PC-9 (cell line): ENCODE measurements around the gene TRIM56. TPM values are rescaled to one million over a fixed set of nuclear protein-coding genes. Genes with fewer than 3 reads are reported as not detected.

Source experiments
- BruUV-seq: library from RNA; stranded (reverse); fragments of 400-500 nt; replicated peaks from 2 replicates; lab custom pipeline; 2021; lab: Mats Ljungman, UMichigan
- CTCF ChIA-PET: fragments of 300-600 bp; sonication (Branson Sonifier 250); formaldehyde crosslinking; loops from one replicate; lab custom pipeline; 2022; ENCODE audit warnings: antibody characterized with exemption; lab: Charles Lee
- POLR2A ChIA-PET: fragments of 300-600 bp; sonication (Branson Sonifier 250); formaldehyde crosslinking; loops from one replicate; lab custom pipeline; 2022; ENCODE audit warnings: antibody characterized with exemption; ENCODE audit not compliant: unreplicated experiment; lab: Charles Lee
- DNase-seq, 2 experiments: peaks; one replicate each; pipeline versions ENCODE4 v3.0.0 to v3.0.0-alpha.2; 2015 to 2022; ENCODE audit warnings: mixed read lengths in 1 of 2
- H2AFZ ChIP-seq: fragments of 200-600 bp; sonication (generic); 2 replicates; pipeline ENCODE4 v1.8.1; 2017; ENCODE audit warnings: antibody characterized with exemption
- H3F3A ChIP-seq: fragments of 200-600 bp; sonication (generic); 2 replicates; pipeline ENCODE4 v1.8.1; 2017; ENCODE audit warnings: antibody characterized with exemption, mild to moderate bottlenecking, low read depth; ENCODE audit not compliant: insufficient read depth
- H3K27ac ChIP-seq: fragments of 200-600 bp; sonication (generic); 2 replicates; pipeline ENCODE4 v1.6.1; 2016; ENCODE audit warnings: mixed run types
- H3K27me3 ChIP-seq: fragments of 200-600 bp; sonication (generic); 2 replicates; pipeline ENCODE4 v1.6.1; 2016; ENCODE audit warnings: low read depth, mixed run types; ENCODE audit not compliant: insufficient read depth
- H3K36me3 ChIP-seq: fragments of 200-600 bp; sonication (generic); 2 replicates; pipeline ENCODE4 v1.6.1; 2016; ENCODE audit warnings: low read depth, mixed run types
- H3K4me1 ChIP-seq: fragments of 200-600 bp; sonication (generic); replicated peaks from 2 replicates; pipeline ENCODE4 v1.6.1; 2016; ENCODE audit warnings: mixed run types; ENCODE audit not compliant: insufficient read depth
- H3K4me2 ChIP-seq: fragments of 200-600 bp; sonication (generic); 2 replicates; pipeline ENCODE4 v1.6.1; 2017; ENCODE audit warnings: mixed run types
- H3K4me3 ChIP-seq: fragments of 200-600 bp; sonication (generic); 2 replicates; pipeline ENCODE4 v1.6.1; 2016; ENCODE audit warnings: mixed run types
- H3K79me2 ChIP-seq: fragments of 200-600 bp; sonication (generic); 2 replicates; pipeline ENCODE4 v1.6.1; 2017; ENCODE audit warnings: low read depth, mixed run types
- H3K9me2 ChIP-seq: fragments of 200-600 bp; sonication (generic); 2 replicates; pipeline ENCODE4 v1.8.1; 2017; ENCODE audit warnings: mild to moderate bottlenecking; ENCODE audit not compliant: insufficient read depth
- H3K9me3 ChIP-seq: fragments of 200-600 bp; sonication (generic); 2 replicates; pipeline ENCODE4 v1.8.1; 2016; ENCODE audit warnings: low read depth; ENCODE audit not compliant: insufficient read depth
- H4K20me1 ChIP-seq: fragments of 200-600 bp; sonication (generic); 2 replicates; pipeline ENCODE4 v1.8.1; 2017; ENCODE audit not compliant: insufficient read depth
- CTCF ChIP-seq: fragments of 200-600 bp; sonication (generic); conservative IDR thresholded peaks from 2 replicates; pipeline ENCODE4 v1.6.1; 2017; ENCODE audit warnings: mixed run types, antibody characterized with exemption, mild to moderate bottlenecking, moderate library complexity
- EZH2 ChIP-seq: fragments of 200-600 bp; sonication (generic); IDR thresholded peaks from 2 replicates; pipeline ENCODE4 v1.8.0; 2017; ENCODE audit warnings: antibody characterized with exemption, low read depth
- intact Hi-C: fragments of 100-400 bp; cut with micrococcal nuclease; formaldehyde crosslinking; loops from one replicate; pipeline ENCODE4 v1.10.0; 2022; ENCODE audit not compliant: unreplicated experiment
- total RNA-seq: library from RNA; stranded (reverse); gene quantifications from 2 replicates; pipeline ENCODE4 v1.2.3, GENCODE V29; 2021

TRIM56 gene
- total RNA-seq, 1 experiment from 2014 or later: 72.3 TPM

DNA sequence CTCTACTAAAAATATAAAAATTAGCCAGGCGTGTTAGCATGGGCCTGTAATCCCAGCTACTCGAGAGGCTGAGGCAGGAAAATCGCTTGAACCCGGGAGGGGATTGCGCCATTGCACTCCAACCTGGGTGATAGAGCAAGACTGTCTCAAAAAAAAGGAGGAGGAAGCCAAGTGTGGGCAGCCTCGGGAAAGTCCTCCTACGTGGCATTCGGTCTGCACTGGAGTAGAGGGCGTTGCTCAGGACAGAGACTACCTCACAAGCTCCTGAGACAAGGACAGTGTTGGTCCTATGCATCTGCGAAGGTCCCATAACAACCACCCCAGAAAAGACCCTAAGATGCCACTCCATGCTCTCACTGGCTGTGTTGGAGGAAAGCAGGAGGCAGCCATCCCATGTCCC, 31.6 kb downstream of the TRIM56 start:
- H3K27ac ChIP-seq: peak overlapping the region; percentile 99

DNA sequence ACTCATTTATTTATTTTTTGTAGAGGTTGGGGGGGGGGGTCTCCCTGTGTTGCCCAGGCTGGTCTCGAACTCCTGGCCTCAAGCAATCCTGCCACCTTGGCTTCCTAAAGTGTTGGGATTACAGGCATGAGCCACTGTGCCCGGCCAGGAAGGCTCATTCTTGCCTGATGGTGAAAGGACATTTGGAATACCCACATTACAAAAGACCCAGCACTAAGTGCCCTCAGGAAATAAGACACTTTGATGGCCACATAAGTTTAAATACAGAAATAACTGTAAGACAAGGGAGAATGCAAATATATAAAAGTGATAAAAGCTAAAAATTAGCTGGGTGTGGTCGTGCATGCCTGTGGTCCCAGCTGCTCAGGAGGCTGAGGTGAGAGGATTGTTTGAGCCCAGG, 33.6 kb downstream of the TRIM56 start:
- intact Hi-C loops: loop anchor here (1.0 kb wide), 1 partner anchor 7 kb away; no protein-coding TSS in a partner anchor

More for the DNA sequence above, 31.6 kb downstream of the TRIM56 start:
- Histone ChIP-seq H4K20me1 (no peaks in the 10 kb centered on the region), H3K79me2 (no peaks in the 10 kb centered on the region), H3K9me2 (no peaks in the 10 kb centered on the region), H3K4me1 (peaks cover 58% of the 10 kb centered on the region), H3K9me3 (no peaks in the 10 kb centered on the region), H3K27me3 (no peaks in the 10 kb centered on the region), H3K4me2 (peak overlapping the region; percentile 58), H3K4me3 (no peak overlapping the region), H2AFZ (no peak overlapping the region), H3F3A (peaks cover 62% of the 10 kb centered on the region), H3K36me3 (no peaks in the 10 kb centered on the region)
- ChIA-PET CTCF (interaction anchor here (0.6 to 1.4 kb wide), 5 partner anchors 22 to 467 kb away, joined by 3 to 5 read pairs (median 3); partner anchors contain the start of gene TRIM56), POLR2A (interaction anchor here (0.5 to 2.1 kb wide), 8 partner anchors 8 to 228 kb away, joined by 4 to 27 read pairs (median 10); partner anchors contain the start of gene UFSP1)
- DNase-seq: no peak
- intact Hi-C loops: loop anchor here (1.0 kb wide), 4 partner anchors 8 to 32 kb away; partner anchors contain the start of gene TRIM56
- no TSS peak for BruUV-seq
- TF ChIP-seq CTCF: no peak
- no peak for TF ChIP-seq EZH2

DNA sequence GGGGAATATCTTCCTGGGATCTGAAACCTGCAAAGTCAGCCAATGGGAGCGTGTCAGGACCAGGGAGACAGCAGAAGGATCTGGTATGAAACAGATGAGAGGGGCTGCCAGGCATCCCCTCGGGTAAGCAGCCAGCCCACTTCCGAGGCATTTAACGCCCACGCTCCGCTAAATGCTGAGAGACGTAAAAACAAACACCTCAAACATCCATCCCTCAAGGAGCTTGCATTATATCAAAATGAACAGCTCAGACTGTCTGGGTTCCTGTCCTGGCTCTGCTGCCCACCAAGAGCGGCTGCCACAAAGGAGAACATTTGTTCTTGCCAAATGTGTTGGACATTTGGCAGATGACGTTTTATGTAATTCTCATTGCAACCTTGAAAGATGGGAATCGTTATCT, 34.6 kb downstream of the TRIM56 start:
- TF ChIP-seq EZH2 (no peak), CTCF (no peak)
- Histone ChIP-seq H3F3A (peaks cover 90% of the 10 kb centered on the region), H4K20me1 (no peaks in the 10 kb centered on the region), H3K4me2 (no peak overlapping the region), H3K4me1 (peaks cover 79% of the 10 kb centered on the region), H3K36me3 (no peaks in the 10 kb centered on the region), H3K79me2 (peaks cover 7% of the 10 kb centered on the region; the same call in 1 of the 2 replicates), H3K9me3 (no peaks in the 10 kb centered on the region), H3K9me2 (no peaks in the 10 kb centered on the region), H2AFZ (no peak overlapping the region), H3K27ac (peak overlapping the region; percentile 99; the same call in 1 of the 2 replicates), H3K27me3 (no peaks in the 10 kb centered on the region), H3K4me3 (no peak overlapping the region)
- CTCF ChIA-PET: no interaction called here
- intact Hi-C loops: no loop called here
- POLR2A ChIA-PET: no interaction called here
- no peak for DNase-seq
- BruUV-seq: no TSS peak

More for the DNA sequence above, 33.6 kb downstream of the TRIM56 start:
- H4K20me1 ChIP-seq: no peaks in the 10 kb centered on the region
- H3F3A ChIP-seq: peaks cover 81% of the 10 kb centered on the region
- no peak overlapping the region for H2AFZ ChIP-seq
- POLR2A ChIA-PET: interaction anchor here (0.5 to 2.1 kb wide), 6 partner anchors 10 to 1275 kb away, joined by 3 to 27 read pairs (median 14); partner anchors contain the start of gene TRIM56
- H3K4me3 ChIP-seq: no peak overlapping the region
- no peaks in the 10 kb centered on the region for H3K27me3 ChIP-seq
- 0 out of 2 replicates have a peak overlapping the region, but pooled peaks have one; percentile 58 for H3K4me2 ChIP-seq
- no peaks in the 10 kb centered on the region for H3K9me2 ChIP-seq
- H3K79me2 ChIP-seq: peaks cover 7% of the 10 kb centered on the region; the same call in 1 of the 2 replicates
- no peaks in the 10 kb centered on the region for H3K36me3 ChIP-seq
- H3K27ac ChIP-seq: peak overlapping the region; percentile 99
- no peaks in the 10 kb centered on the region for H3K9me3 ChIP-seq
- peaks cover 76% of the 10 kb centered on the region for H3K4me1 ChIP-seq
- CTCF ChIA-PET: interaction anchor here (0.5 kb wide), 1 partner anchor 41 kb away, joined by 3 read pairs; no protein-coding TSS in a partner anchor
- no TSS peak for BruUV-seq
- no peak for DNase-seq
- no peak for TF ChIP-seq CTCF
- no peak for TF ChIP-seq EZH2
